OCI-LY3 (cell line): ENCODE results near the gene KRTAP5-1.

Experiments used
- H2AFZ ChIP-seq: fragments of 200-600, 300-600 bp; shearing (Covaris generic); 2 replicates; pipeline ENCODE4 v1.6.0; 2014; ENCODE audit warnings: antibody characterized with exemption, low read depth, low read length
- H3K27ac ChIP-seq: fragments of 200-600, 300-600 bp; sonication (generic); 2 replicates; pipeline ENCODE4 v1.5.1; 2014; ENCODE audit warnings: mild to moderate bottlenecking, low read length, moderate library complexity, mixed read lengths
- H3K27me3 ChIP-seq: fragments of 200-600, 300-600 bp; sonication (generic); 2 replicates; pipeline ENCODE4 v1.6.1; 2014; ENCODE audit warnings: low read depth, low read length, mixed read lengths
- H3K36me3 ChIP-seq: fragments of 200-600, 300-600 bp; sonication (generic); replicated peaks from 2 replicates; pipeline ENCODE3; 2014; ENCODE audit warnings: low read depth, low read length, mixed read lengths
- H3K4me1 ChIP-seq: fragments of 300-600, 200-600 bp; sonication (generic); 2 replicates; pipeline ENCODE4 v1.6.1; 2014; ENCODE audit warnings: low read length, mixed read lengths
- H3K4me2 ChIP-seq: fragments of 200-600, 300-600 bp; sonication (generic); 2 replicates; pipeline ENCODE4 v1.6.1; 2014; ENCODE audit warnings: low read length, mixed read lengths
- H3K4me3 ChIP-seq: fragments of 300-600, 200-600 bp; sonication (generic); 2 replicates; pipeline ENCODE4 v1.5.1; 2014; ENCODE audit warnings: antibody characterized with exemption, mild to moderate bottlenecking, low read length, moderate library complexity
- H3K79me2 ChIP-seq: fragments of 300-600, 200-600 bp; shearing (Covaris generic); 2 replicates; pipeline ENCODE4 v1.6.1; 2014; ENCODE audit warnings: mild to moderate bottlenecking, low read length, mixed read lengths
- H3K9ac ChIP-seq: fragments of 300-600, 200-600 bp; shearing (Covaris generic); 2 replicates; pipeline ENCODE4 v1.6.0; 2014; ENCODE audit warnings: mild to moderate bottlenecking, low read length, moderate library complexity
- H3K9me3 ChIP-seq: fragments of 200-600, 300-600 bp; shearing (Covaris generic); 2 replicates; pipeline ENCODE4 v1.6.1; 2014; ENCODE audit warnings: low read length, mixed read lengths; ENCODE audit not compliant: insufficient read depth
- H4K20me1 ChIP-seq: fragments of 200-600, 300-600 bp; sonication (generic); 2 replicates; pipeline ENCODE4 v1.6.1; 2016; ENCODE audit warnings: low read length, mixed read lengths; ENCODE audit not compliant: insufficient read depth
- CTCF ChIP-seq: fragments of 200-600, 300-600 bp; sonication (generic); IDR thresholded peaks from 2 replicates; pipeline ENCODE4 v1.5.1; 2014; ENCODE audit warnings: antibody characterized with exemption, low read length, low read depth
- EZH2phosphoT487 ChIP-seq: fragments of 200-600 bp; shearing (Covaris generic); IDR thresholded peaks from 2 replicates; pipeline ENCODE4 v1.6.1; 2018; ENCODE audit warnings: antibody characterized with exemption, mixed run types, low read depth

KRTAP5-1 gene

GRCh38 chr11:1543606-1544263 is 41.3 kb downstream of the KRTAP5-1 start:
- H3K36me3 ChIP-seq = no peaks in the 10 kb centered on the region
- no peak for TF ChIP-seq CTCF
- no peak for TF ChIP-seq EZH2phosphoT487
- no peak overlapping the region for H3K27ac ChIP-seq
- peaks cover 28% of the 10 kb centered on the region for H3K27me3 ChIP-seq
- H3K4me1 ChIP-seq = 0 out of 2 replicates have a peak, but pooled peaks cover 3% of the 10 kb centered on the region
- no peaks in the 10 kb centered on the region for H3K9me3 ChIP-seq
- H3K4me2 ChIP-seq = no peak overlapping the region
- H4K20me1 ChIP-seq = no peaks in the 10 kb centered on the region
- no peak overlapping the region for H3K4me3 ChIP-seq
- no peak overlapping the region for H2AFZ ChIP-seq
- no peaks in the 10 kb centered on the region for H3K79me2 ChIP-seq
- no peak overlapping the region for H3K9ac ChIP-seq

DNA sequence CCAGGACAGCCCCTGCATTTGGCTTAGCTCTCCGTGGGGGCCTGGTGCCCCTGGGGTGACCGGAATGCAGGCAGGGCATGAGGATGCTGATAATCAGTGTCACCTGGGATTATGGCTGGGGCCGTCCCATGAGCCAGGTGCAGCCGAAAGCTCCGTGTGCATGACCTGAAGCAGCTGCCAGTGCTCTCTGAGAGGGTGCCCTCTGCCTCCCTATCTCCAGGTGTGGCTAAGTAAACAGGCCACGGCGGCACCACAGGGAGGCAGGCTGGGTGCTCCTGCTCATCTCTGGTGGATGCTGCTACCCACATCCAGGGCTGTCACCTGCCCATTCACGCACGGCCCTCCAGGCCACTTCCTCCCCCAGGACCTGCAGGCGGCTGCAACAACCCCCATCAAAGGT is 42.8 kb downstream of the KRTAP5-1 start:
- no peak overlapping the region for H3K4me3 ChIP-seq
- 0 out of 2 replicates have a peak, but pooled peaks cover 3% of the 10 kb centered on the region for H3K4me1 ChIP-seq
- no peak overlapping the region for H3K27ac ChIP-seq
- peaks cover 4% of the 10 kb centered on the region; the same call in 1 of the 2 replicates for H3K9me3 ChIP-seq
- peaks cover 3% of the 10 kb centered on the region for H3K79me2 ChIP-seq
- H4K20me1 ChIP-seq = no peaks in the 10 kb centered on the region
- H3K36me3 ChIP-seq = no peaks in the 10 kb centered on the region
- H3K27me3 ChIP-seq = peaks cover 37% of the 10 kb centered on the region
- H3K4me2 ChIP-seq = no peak overlapping the region
- no peak overlapping the region for H2AFZ ChIP-seq
- no peak overlapping the region for H3K9ac ChIP-seq
- TF ChIP-seq CTCF (no peak), EZH2phosphoT487 (no peak)

- Histone ChIP-seq H3K79me2 (peaks cover 8% of the 10 kb centered on the region), H3K9ac (no peak overlapping the region), H3K27me3 (peaks cover 37% of the 10 kb centered on the region), H3K4me1 (0 out of 2 replicates have a peak, but pooled peaks cover 3% of the 10 kb centered on the region), H2AFZ (no peak overlapping the region), H3K36me3 (no peaks in the 10 kb centered on the region), H3K4me2 (no peak overlapping the region), H3K9me3 (peaks cover 4% of the 10 kb centered on the region; the same call in 1 of the 2 replicates), H3K27ac (no peak overlapping the region), H4K20me1 (peaks cover 2% of the 10 kb centered on the region; the same call in 1 of the 2 replicates), H3K4me3 (no peak overlapping the region)
- TF ChIP-seq EZH2phosphoT487 = no peak
- no peak for TF ChIP-seq CTCF
Observed at GRCh38 chr11:1541474-1542204, 43.4 kb downstream of the KRTAP5-1 start.

- H3K9me3 ChIP-seq = peaks cover 4% of the 10 kb centered on the region; the same call in 1 of the 2 replicates
- no peak overlapping the region for H2AFZ ChIP-seq
- 0 out of 2 replicates have a peak, but pooled peaks cover 3% of the 10 kb centered on the region for H3K4me1 ChIP-seq
- H3K27me3 ChIP-seq = peaks cover 27% of the 10 kb centered on the region
- peaks cover 5% of the 10 kb centered on the region for H3K36me3 ChIP-seq
- H3K27ac ChIP-seq = no peak overlapping the region
- H4K20me1 ChIP-seq = peaks cover 8% of the 10 kb centered on the region; the same call in 1 of the 2 replicates
- no peak overlapping the region for H3K9ac ChIP-seq
- H3K79me2 ChIP-seq = peaks cover 22% of the 10 kb centered on the region
- TF ChIP-seq CTCF = no peak
- no peak for TF ChIP-seq EZH2phosphoT487
- no peak overlapping the region for H3K4me3 ChIP-seq
- no peak overlapping the region for H3K4me2 ChIP-seq
Observed at GRCh38 chr11:1540074-1540473, 45.0 kb downstream of the KRTAP5-1 start.
